GM23248 (cell line): ENCODE data around the gene SHE. TPM values are rescaled to one million over a fixed set of nuclear protein-coding genes. Genes with fewer than 3 reads are reported as not detected.

ENCODE experiments used
- DNase-seq: peaks from one replicate; pipeline ENCODE4 v3.0.0-alpha.2; 2015
- H2AFZ ChIP-seq: fragments of 200-600 bp; sonication (generic); 2 replicates; pipeline ENCODE4 v1.6.1; 2016; ENCODE audit warnings: antibody characterized with exemption
- H3F3A ChIP-seq: fragments of 200-600 bp; sonication (generic); 2 replicates; pipeline ENCODE4 v1.6.1; 2016; ENCODE audit warnings: mild to moderate bottlenecking, antibody characterized with exemption, mixed run types; ENCODE audit not compliant: insufficient read depth
- H3K27ac ChIP-seq: fragments of 200-600 bp; sonication (generic); 2 replicates; pipeline ENCODE4 v1.5.1; 2016; ENCODE audit warnings: mild to moderate bottlenecking
- H3K27me3 ChIP-seq: fragments of 200-600 bp; sonication (generic); replicated peaks from 2 replicates; pipeline ENCODE4 v1.6.1; 2016; ENCODE audit warnings: mild to moderate bottlenecking; ENCODE audit not compliant: insufficient read depth
- H3K36me3 ChIP-seq: fragments of 200-600 bp; sonication (generic); 2 replicates; pipeline ENCODE4 v1.6.1; 2016; ENCODE audit warnings: low read depth, mild to moderate bottlenecking
- H3K4me1 ChIP-seq: fragments of 200-600 bp; sonication (generic); 2 replicates; pipeline ENCODE4 v1.6.1; 2016; ENCODE audit warnings: mild to moderate bottlenecking; ENCODE audit not compliant: insufficient read depth
- H3K4me2 ChIP-seq: fragments of 200-600 bp; sonication (generic); one replicate; pipeline ENCODE4 v1.6.1; 2016; ENCODE audit warnings: mild to moderate bottlenecking; ENCODE audit not compliant: unreplicated experiment
- H3K4me3 ChIP-seq: fragments of 200-600 bp; sonication (generic); 2 replicates; pipeline ENCODE4 v1.5.1; 2016; ENCODE audit warnings: mild to moderate bottlenecking
- H3K79me2 ChIP-seq: fragments of 200-600 bp; sonication (generic); 2 replicates; pipeline ENCODE4 v1.6.1; 2016; ENCODE audit warnings: mild to moderate bottlenecking; ENCODE audit not compliant: insufficient read depth
- H3K9ac ChIP-seq: fragments of 200-600 bp; sonication (generic); 2 replicates; pipeline ENCODE4 v1.6.1; 2016; ENCODE audit warnings: mild to moderate bottlenecking
- H3K9me2 ChIP-seq: fragments of 200-600 bp; sonication (generic); 2 replicates; pipeline ENCODE4 v1.6.1; 2016; ENCODE audit warnings: mixed run types, mild to moderate bottlenecking, moderate library complexity; ENCODE audit not compliant: insufficient read depth
- H3K9me3 ChIP-seq: fragments of 200-600 bp; sonication (generic); one replicate; pipeline ENCODE4 v1.6.1; 2017; ENCODE audit warnings: low read depth
- H4K20me1 ChIP-seq: fragments of 200-600 bp; sonication (generic); 2 replicates; pipeline ENCODE4 v1.6.0; 2016; ENCODE audit not compliant: insufficient read depth
- EZH2 ChIP-seq: fragments of 200-600 bp; sonication (generic); IDR thresholded peaks from 2 replicates; pipeline ENCODE4 v1.6.1; 2018; ENCODE audit warnings: antibody characterized with exemption, mild to moderate bottlenecking; ENCODE audit not compliant: insufficient read depth, poor library complexity, severe bottlenecking
- EZH2phosphoT487 ChIP-seq: fragments of 200-600 bp; sonication (generic); IDR thresholded peaks from 2 replicates; pipeline ENCODE4 v1.6.1; 2018; ENCODE audit warnings: antibody characterized with exemption, moderate library complexity, mild to moderate bottlenecking, low read depth; ENCODE audit not compliant: insufficient read depth
- WGBS, 2 experiments: methylation state at CpG; one replicate each; pipeline ENCODE4 v1.1.6; 2015 to 2017; ENCODE audit warnings: low lambda C conversion rate in 2 of 2, low coverage in 1 of 2; ENCODE audit errors: missing lambda C conversion rate in 2 of 2; 5-methylcytosine and 5-hydroxymethylcytosine counted together
- in situ Hi-C: fragments of 300-500 bp; cut with MboI; formaldehyde crosslinking; loops from 2 replicates; pipeline ENCODE4 v1.15.0; 2020
- polyA plus RNA-seq: library from polyadenylated mRNA; unstranded; fragments of >200 nt; fragmentation: Nextera tagmentation; extraction: Ambion mirVana; gene quantifications from 2 replicates; pipeline ENCODE4 v1.2.1, GENCODE V29; 2016
- total RNA-seq: library from RNA; depleted of rRNA; stranded (reverse); fragments of >200 nt; shearing (Covaris generic); gene quantifications from 2 replicates; pipeline ENCODE4 v1.2.3, GENCODE V29; 2014

The SHE gene
- total and polyA plus RNA-seq, 2 experiments from 2014 or later: 0.03 TPM; not detected in 1

- Histone ChIP-seq H3K4me2 (peak overlapping the region; percentile 38), H3K27me3 (no peaks in the 10 kb centered on the region), H3K36me3 (no peaks in the 10 kb centered on the region), H3K9ac (no peak overlapping the region), H3K9me3 (no peaks in the 10 kb centered on the region), H3K4me1 (peaks cover 13% of the 10 kb centered on the region; the same call in 1 of the 2 replicates), H3K79me2 (no peaks in the 10 kb centered on the region), H3K9me2 (no peaks in the 10 kb centered on the region), H3F3A (no peaks in the 10 kb centered on the region), H3K4me3 (no peak overlapping the region), H4K20me1 (no peaks in the 10 kb centered on the region), H3K27ac (no peak overlapping the region), H2AFZ (no peak overlapping the region)
- 38 to 56% methylated on average over 1 to 3 of the region's 3 CpGs for WGBS, 2 experiments
- peak; percentile 76 for DNase-seq
- in situ Hi-C loops: no loop called here
- TF ChIP-seq EZH2phosphoT487: no peak
- TF ChIP-seq EZH2: no peak
Measured at GRCh38 chr1:154474802-154475201, 27.4 kb downstream of the SHE start.

- no peaks in the 10 kb centered on the region for H3K27me3 ChIP-seq
- H3K36me3 ChIP-seq: no peaks in the 10 kb centered on the region
- WGBS, 2 experiments: 96 to 97% methylated on average over 2 of the region's 2 CpGs
Measured at GRCh38 chr1:154471304-154471703, 30.9 kb downstream of the SHE start.

DNA sequence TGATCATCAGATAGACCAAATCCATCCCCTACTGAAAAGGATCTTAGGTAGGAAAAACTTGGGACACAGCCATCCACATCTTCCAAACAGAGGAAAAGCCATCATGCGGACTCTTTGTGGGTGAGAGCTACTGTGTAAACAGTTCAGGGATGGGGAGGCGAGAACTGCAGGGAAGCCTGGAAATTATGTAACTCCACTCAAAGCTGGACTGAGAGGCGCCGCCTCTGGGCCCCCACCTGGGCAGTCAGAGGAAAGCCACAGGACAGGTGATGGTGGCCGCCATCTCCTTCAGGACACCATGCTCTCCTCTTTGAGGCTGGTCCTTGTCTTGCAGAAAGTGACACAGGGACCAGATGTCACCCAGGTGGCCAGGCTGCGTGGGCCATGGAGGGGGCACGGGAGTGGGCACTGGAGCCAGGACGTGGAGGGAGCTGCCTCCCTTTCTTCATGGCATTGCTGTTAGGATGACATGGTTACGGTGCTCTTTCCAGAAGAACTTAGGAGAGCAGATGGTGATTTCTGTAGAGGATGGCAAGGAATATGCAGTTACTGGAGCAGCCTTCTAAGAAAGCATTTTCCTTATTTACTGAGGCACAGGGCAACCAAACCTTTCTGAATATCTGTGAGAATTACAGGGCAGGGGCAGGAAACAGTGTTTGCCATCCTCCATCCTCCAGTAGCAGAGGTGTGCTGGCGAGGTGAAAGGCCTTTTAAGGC is 32.2 kb downstream of the SHE start:
- 90 to 95% methylated on average over 10 of the region's 10 CpGs for WGBS, 2 experiments
- Histone ChIP-seq H3K4me3 (no peak overlapping the region), H3K27ac (no peak overlapping the region), H3K9me3 (no peaks in the 10 kb centered on the region), H3K4me2 (no peak overlapping the region), H3K4me1 (peaks cover 9% of the 10 kb centered on the region; the same call in 1 of the 2 replicates), H3F3A (no peaks in the 10 kb centered on the region), H3K9ac (no peak overlapping the region), H3K27me3 (no peaks in the 10 kb centered on the region), H3K36me3 (no peaks in the 10 kb centered on the region), H2AFZ (no peak overlapping the region), H3K9me2 (no peaks in the 10 kb centered on the region), H3K79me2 (no peaks in the 10 kb centered on the region), H4K20me1 (no peaks in the 10 kb centered on the region)
- in situ Hi-C loops: no loop called here
- TF ChIP-seq EZH2phosphoT487 (no peak), EZH2 (no peak)
- no peak for DNase-seq

More at GRCh38 chr1:154471304-154471703, 30.9 kb downstream of the SHE start:
- H3F3A ChIP-seq: no peaks in the 10 kb centered on the region
- H3K9me3 ChIP-seq: no peaks in the 10 kb centered on the region
- TF ChIP-seq EZH2phosphoT487 (no peak), EZH2 (no peak)
- H2AFZ ChIP-seq: no peak overlapping the region
- DNase-seq: no peak
- H3K79me2 ChIP-seq: no peaks in the 10 kb centered on the region
- H3K9me2 ChIP-seq: no peaks in the 10 kb centered on the region
- no peaks in the 10 kb centered on the region for H4K20me1 ChIP-seq
- H3K27ac ChIP-seq: no peak overlapping the region
- no peak overlapping the region for H3K4me3 ChIP-seq
- no peak overlapping the region for H3K9ac ChIP-seq
- no peak overlapping the region for H3K4me2 ChIP-seq
- H3K4me1 ChIP-seq: peaks cover 9% of the 10 kb centered on the region; the same call in 1 of the 2 replicates
- in situ Hi-C loops: no loop called here

GRCh38 chr1:154468535-154469250 is 33.5 kb downstream of the SHE start:
- H3K27ac ChIP-seq: no peak overlapping the region
- H3K79me2 ChIP-seq: no peaks in the 10 kb centered on the region
- WGBS, 2 experiments: 57 to 65% methylated on average over 12 of the region's 12 CpGs
- peaks cover 2% of the 10 kb centered on the region for H3K4me1 ChIP-seq
- H2AFZ ChIP-seq: no peak overlapping the region
- no peaks in the 10 kb centered on the region for H4K20me1 ChIP-seq
- H3K4me2 ChIP-seq: no peak overlapping the region
- peaks cover under 1% of the 10 kb centered on the region; the same call in 1 of the 2 replicates for H3F3A ChIP-seq
- H3K9me3 ChIP-seq: no peaks in the 10 kb centered on the region
- H3K27me3 ChIP-seq: no peaks in the 10 kb centered on the region
- no peak overlapping the region for H3K9ac ChIP-seq
- in situ Hi-C loops: no loop called here
- no peaks in the 10 kb centered on the region for H3K36me3 ChIP-seq
- TF ChIP-seq EZH2 (no peak), EZH2phosphoT487 (no peak)
- no peak overlapping the region for H3K4me3 ChIP-seq
- no peak for DNase-seq
- H3K9me2 ChIP-seq: no peaks in the 10 kb centered on the region
